Measurements from ENCODE around the gene CNOT1. TPM values are rescaled to one million over a fixed set of nuclear protein-coding genes. Genes with fewer than 3 reads are reported as not detected.
"Not testable (repeated sequence)": the region's sequence is repeated elsewhere in the genome, so short reads cannot be mapped to it uniquely, and the experiment has no call there.

CNOT1 gene
- total RNA-seq (2014; rRNA removed; shearing (Covaris generic)), result 59.3 and 63.9 TPM in 2 replicates

DNA sequence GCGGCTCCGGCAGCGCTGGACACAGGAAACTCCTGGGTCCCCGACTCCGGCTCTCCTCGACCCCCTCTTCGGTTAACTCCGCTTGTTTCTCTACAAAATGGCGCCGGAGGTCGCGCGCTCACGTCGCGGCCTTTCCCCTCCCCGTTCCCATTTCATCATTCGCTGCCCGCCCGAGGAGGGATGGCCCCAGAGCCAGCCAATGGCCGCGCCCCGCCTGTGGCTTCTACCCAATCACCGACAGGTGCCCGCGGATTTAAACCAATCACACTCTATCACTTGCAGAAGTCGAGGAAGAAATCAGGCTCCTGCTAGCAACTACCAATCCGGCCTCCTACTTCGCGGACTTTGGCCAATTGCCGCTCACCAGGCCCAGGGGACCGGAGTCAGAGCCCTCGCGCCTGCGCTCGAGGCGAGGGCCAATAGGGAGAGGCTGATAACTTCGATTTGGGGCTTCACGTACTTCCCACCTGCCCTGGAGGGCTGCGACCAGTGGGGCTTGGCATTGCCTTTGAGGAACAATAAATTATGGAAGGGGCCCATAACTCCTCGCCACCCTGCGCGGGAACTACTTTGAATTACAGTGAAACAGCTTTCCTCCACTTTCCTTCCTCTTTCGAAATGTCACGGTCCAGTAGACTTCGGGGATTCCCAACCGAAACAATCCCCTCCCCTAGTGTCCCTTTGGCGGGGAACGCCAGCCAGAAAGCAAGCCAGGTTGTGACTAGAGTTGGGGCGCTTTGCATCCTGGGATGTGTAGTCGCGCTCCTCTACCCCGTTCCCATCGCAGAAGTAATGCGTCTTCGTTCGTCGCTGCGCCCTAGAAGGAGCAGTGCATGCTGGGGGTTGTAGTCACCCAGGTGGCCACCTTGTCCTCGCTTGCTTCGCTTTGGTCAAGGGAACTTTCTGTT is at the start of gene CNOT1:
CNOT1 (minus strand) TSS at position 94 of the 908 bp plus-strand sequence. CDS start 30,489 bp downstream, outside the sequence.
- peak; percentile 97 for DNase-seq (ENCODE audit: low read depth)

DNA sequence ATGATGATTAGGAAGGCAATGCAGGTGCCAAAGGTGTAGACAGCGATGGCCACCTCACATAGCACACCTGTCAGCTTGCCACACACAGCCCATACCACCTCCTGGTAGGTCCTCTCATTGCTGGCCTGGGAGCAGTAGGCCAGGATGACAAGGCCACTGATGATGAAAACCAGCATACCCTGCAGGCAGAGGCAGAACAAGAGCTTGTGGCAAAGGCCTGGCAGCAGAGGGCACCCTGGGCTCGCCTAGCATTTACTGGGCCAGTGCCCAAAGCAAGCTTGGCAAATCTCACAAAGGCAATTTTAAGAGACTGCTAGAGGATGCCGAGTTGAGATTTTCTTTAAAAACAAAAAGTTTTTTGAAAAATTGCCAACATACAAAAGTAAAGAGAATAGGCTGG is 49.1 kb upstream of the CNOT1 start:
- DNase-seq (ENCODE audit: low read depth), result no peak

DNA sequence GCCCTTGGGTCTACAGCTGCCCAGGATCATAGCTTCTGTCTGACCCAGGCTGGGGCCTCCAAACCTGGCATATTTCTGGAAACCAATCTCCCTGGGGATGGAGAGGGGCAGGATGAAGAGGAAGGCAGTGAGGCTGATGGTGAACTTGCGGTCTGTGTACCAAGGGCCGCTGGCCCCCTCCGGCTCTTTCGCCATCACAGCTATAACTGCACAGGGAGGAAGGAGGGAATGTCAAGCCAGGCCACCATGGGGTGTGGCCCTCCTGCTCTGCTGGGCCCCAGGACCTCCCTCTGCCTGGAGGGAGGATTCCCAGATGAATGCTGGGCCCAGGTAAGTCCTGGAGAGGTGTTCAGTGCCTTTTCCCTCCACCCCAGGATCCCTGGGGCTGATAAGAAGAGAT is 48.6 kb upstream of the CNOT1 start:
- no peak for DNase-seq (ENCODE audit: low read depth)

DNA sequence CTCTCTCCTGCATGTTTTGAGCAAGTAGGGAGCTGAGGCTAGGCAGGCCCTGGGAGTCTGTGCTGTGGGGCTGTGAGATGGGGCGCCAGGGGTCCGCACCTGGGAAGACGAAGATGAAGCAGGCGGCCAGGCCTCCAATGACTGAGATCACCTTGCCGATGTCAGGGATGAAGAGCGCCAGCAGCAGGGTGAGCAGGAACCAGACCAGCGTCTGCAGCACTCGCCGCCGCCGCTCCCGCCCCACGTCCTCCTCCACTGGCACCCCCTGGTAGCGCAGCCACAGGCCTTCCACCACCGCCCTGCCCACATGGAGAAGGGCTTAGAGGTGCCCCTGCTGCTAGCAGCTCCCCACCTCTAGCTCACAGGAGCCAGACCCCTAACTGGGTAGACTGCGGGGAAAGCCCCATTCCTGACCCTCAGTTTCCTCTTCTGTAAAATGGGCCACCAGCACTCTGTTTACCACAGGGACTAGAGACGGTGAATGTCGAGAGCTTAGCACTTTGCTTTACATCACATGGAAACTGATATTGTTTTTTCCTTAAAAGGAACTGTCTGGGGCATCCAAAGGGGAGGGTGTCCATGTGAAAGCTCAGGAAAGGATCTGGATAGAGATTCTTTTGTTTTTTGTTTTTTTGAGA is 41.4 kb upstream of the CNOT1 start:
- DNase-seq (ENCODE audit: low read depth), result no peak

DNA sequence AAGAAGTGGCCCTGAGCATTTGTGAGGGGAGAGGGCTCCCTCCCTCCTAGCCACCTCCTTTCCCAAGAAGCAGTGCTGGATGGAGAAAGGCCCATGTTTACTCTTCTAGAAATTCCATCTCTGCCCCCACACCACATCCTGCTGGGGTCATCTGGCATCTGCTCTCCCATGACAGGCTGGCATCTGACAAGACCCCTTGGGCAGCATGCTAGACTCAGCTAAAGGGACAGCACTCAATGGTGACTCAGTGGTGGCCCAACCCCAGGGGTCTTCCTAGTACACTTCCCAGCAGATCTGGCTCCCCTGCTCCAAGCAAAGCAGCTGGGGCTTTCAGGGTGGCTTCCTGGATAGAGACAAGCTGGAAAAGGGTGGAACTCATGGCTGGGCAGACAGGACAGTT is 40.6 kb upstream of the CNOT1 start:
- DNase-seq (ENCODE audit: low read depth), result no peak

DNA sequence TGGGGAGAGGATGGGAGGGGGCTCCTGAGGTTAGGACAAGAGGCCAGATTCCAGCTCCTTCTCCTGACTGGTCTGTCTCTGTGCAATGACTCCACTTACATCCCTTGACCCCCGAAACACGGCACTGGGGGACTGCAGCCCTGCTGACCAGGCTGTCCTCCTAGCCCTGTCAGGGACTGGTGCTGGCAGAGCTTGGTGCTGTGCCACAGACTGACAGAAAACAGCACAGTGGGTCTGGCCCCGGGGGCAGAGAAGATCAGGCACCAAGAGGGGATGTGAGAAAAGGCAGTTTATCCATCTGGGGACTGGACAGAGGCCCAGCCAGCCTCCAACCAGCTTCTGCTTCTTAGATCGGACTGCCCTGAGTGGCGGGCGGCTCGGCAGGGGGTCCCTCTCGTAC is 35.6 kb upstream of the CNOT1 start:
- no peak for DNase-seq (ENCODE audit: low read depth)

DNA sequence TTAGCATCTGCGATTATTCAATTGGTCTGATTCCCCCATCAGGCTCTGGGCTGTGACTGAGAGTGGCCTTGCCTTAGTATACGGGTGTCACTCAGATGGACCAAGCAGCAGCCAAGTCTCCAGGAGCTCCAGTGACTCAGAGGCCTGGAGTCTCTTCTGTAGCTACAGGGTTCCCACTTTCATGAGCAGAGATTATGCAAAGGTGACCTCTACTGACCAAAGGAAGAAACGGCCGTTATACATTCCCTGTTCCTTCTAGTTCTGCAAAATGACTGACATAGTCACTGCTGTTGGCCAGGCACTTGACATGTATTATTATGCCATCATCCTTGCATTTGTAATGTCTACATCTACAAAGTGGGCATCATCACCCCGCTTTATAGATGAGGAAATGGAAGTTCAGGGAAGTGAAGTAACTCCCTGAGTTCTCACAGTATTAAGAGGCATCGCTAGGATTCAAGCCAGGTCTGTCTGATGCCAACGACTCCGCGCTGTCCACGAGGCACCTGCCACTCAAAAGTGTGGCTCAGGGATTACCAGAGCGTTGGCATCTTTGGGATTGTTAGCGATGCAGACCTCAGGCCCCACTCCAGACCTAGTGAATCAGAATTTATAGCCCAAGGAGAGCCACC is 31.7 kb upstream of the CNOT1 start:
- DNase-seq (ENCODE audit: low read depth), result peak; percentile 75

DNA sequence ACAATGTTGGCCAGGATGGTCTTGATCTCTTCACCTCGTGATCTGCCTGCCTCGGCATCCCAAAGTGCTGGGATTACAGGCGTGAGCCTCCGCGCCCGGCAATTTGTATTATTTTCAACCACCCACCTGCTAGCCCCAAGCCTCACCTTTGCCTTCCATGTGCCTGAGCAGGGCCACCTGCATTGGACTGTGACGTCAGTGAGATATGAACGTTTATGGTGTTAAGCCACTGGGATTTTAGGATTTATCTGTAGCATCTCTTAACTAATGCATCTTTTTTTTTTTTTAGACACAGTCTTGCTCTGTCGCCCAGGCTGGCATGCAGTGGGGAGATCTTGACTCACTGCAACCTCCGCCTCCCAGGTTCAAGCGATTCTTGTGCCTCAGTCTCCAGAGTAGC is 30.3 kb upstream of the CNOT1 start:
- not testable (repeated sequence) for DNase-seq (ENCODE audit: low read depth)

DNA sequence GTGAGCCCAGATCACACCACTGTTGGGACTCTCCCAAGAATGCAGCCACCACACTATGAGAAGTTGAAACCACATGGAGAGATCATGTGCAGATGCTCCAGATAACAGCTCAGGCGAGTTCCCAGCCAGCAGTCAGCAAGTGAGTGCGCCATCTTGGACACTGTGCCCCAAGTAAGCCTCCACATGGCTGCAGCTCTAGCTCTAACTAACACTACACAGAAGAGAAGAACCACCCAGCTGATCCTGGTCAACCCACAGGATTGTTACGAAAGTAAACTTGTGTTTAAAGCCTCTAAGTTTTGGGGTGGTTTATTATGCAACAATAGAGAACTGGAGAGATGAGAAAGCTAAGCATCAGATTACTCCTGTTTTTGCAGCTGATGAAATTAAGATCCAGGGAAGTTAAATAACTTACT is 29.2 kb upstream of the CNOT1 start:
- DNase-seq (ENCODE audit: low read depth), result no peak

DNA sequence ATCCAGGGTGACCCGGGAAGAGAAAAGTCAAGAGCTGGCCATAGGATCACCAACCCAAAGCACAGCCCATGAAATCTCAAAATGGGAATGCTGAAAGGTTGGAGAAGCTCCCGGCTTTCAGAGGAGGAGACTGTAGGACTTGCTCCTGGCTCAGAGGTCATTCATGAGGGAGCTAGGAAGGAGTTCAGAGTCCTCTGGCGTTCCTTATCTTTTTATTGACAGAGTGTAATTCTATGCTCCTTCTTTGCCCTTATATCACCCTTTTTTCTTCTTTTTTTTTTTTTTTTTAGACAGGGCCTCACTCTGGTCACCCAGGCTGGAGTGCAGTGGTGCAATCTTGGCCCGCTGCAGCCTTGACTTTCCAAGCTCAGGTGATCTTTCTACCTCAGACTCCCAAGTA is 27.3 kb upstream of the CNOT1 start:
- no peak for DNase-seq (ENCODE audit: low read depth)

DNA sequence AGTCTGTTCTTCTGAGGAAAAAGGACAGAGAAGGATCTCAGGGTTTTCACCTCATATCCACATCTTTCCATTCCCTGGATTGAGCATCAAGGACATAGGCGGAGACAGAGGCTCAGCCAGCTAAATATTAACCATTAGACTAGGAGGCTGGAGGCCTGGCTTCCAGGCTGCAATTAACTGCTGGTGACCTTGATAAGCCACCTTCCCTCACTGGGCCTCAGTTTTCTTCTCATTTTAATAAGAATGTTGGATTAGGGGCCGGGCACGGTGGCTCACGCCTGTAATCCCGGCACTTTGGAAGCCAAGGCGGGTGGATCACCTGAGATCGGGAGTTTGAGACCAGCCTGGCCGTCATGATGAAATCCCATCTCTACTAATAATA is 25.6 kb upstream of the CNOT1 start:
- DNase-seq (ENCODE audit: low read depth), result no peak

DNA sequence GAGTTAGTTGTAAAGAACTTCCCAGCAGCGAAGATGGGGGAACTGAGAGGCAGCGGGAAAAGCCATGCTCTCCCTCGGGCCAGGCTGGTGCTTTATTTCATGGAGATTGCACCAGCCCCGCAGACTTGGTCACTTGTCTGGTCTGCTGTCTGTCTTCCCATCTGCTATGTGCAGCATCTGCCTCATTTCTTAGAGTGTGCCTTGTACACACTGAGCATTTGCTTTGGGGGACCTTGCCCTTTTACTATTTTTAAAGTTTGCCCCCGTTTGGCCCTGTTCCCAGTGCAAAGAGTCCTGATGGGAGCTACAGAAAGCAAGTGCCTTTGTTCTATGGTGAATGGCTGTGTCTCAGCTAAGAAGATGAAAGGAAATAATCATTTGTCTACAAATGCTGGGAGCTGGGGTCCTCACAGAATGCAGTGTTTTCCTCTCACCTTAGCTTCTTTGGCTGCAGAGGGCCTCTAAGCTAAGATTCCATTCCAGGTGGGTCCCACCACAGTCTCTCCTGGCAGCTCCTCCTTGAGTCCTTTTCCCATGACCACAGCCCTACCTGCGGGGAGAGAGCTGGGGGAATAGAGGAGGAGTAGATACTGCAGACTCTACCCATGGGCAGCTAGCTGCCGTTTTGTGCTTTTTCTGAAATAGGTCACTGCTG is 25.1 kb upstream of the CNOT1 start:
- DNase-seq (ENCODE audit: low read depth), result no peak

DNA sequence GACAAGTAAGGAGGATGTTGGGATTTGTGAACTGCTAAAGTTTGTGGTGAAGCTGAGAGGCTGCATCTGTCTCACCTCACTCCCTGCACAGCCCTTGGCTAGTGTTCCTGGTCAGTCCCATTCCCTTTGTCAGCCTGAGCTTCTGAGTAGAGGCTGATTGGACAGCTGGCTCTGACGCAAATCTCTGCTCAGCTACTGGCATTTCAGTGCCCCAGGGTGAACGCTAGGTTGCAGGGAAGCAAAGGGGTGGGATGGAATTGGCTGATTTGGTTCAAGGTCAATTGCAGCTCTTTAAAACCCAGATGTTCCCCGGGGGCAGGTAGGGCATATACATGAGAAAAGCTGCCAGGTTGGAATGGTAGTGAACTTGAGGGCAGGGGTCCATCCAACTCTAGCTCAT is 23.1 kb upstream of the CNOT1 start:
- no peak for DNase-seq (ENCODE audit: low read depth)

DNA sequence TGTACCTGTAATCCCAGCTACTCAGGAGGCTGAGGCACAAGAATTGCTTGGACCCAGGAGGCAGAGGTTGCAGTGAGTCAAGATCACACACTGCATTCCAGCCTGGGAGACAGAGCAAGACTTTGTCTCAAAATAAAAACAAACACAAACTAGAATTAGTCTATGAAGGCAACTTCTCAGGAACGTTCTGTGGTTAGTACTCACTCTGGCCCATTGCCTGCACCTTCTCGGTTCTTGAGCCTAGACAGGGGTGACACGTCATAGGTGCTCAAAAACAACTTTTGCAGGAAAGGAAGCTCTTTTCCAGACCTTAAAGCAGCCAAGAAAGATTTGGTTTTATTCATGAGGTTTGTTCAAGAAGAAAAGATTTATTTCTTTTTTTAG is 22.3 kb upstream of the CNOT1 start:
- DNase-seq (ENCODE audit: low read depth), result no peak

DNA sequence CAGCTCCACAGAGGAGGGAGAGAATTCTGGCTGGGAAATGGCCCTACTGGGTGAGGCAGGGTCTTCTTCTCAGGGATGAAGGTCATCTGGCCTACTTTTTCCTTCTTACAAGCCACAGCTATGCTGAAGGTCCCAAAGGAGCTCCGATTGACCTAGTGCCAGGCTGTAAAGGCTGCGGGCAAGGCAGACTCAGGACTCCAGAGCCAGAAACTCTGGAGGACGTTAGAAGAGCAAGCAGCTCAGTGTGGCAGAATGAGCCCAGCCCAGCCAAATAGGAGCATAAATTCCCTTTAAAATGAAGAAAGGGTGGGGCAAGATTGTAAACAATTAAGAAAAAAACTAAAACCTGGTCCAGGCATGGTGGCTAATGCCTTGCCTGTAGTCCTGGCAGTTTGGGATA is 20.1 kb upstream of the CNOT1 start:
- no peak for DNase-seq (ENCODE audit: low read depth)

DNA sequence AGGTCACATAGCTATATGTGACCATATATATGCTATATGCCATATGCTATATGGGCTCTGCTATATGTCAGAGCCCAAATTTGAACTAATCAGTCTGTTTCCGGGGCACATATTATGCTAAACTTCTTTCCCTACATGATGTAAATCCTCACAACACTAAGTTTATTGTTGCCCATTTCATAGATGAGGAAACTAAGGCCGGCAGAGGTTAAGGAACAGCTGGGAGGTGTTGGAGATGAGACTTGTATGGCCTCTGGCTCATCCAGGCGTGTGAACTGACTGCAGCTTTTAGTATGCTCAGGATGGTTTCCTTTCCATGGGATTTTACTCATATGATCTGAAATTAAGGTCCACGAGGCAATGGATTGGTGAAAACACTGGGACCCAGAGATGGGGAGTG is 17.5 kb upstream of the CNOT1 start:
- no peak for DNase-seq (ENCODE audit: low read depth)

DNA sequence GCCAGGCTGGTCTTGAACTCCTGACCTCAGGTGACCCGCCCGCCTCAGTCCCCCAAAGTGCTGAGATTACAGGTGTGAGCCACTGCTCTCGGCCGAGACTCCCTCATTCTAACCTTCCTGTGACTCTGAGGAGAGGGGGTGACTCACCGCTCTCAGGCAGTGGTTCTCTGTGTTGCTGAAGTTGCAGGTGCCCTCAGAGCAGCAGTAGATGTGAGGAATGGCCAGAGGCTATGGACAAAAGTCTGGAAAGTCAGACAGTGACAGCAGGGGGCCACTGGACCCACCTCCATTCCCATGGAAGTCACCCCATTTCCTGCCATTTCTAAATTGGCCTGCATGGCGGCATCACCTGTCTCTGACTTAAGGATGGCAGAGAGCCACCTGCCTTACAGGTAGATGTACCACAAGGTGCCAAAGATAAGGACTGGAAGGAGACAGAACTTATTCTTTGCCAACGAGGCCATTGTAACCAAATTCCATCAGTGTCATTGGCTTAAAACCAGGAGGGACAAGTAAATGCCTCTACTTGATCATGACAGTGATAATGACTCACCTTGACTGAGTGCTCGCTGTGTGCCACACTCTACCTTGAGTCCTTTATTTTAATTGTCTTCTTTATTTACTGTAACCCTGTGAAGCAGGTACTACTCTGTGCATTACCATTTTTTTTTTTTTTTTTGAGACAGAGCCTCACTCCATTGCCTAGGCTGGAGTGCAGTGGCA is 15.3 kb upstream of the CNOT1 start:
- DNase-seq (ENCODE audit: low read depth), result no peak

DNA sequence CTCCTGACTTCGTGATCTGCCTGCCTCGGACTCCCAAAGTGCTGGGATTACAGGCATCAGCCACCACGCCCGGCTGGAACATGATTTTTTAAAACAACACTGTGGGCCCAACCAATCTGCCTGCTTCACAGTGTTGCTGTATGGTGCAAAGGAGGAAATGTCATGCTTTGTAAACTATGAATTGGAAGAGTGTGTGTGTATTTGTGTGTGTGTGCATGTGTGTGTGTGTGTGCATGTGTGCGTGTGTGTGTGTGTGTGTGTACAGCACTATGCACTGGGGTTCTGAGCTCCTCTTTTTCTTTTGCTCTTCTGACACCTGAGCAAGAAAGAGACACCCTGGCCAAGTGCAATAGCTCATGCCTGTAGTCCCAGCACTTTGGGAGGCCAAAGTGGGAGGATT is 14.5 kb upstream of the CNOT1 start:
- no peak for DNase-seq (ENCODE audit: low read depth)

DNA sequence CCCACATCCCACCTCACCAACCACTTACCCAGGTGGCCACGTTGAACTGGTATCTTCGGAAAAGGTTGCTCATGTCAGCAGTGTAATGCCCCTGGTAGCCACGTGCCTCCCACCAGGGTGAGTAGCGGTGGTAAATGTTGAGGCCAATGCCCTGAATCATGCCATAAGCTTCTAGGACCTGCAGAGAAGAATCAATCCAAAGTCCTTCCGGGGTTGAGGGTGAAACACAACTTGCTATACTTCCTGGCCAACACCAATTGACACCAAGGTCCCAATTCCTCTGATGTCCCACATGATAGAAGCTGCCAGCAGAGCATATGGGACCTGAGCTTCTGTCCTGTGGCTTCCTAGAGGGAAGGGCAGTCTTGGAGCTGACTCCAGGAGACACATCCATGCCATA is 11.3 kb upstream of the CNOT1 start:
- no peak for DNase-seq (ENCODE audit: low read depth)

DNA sequence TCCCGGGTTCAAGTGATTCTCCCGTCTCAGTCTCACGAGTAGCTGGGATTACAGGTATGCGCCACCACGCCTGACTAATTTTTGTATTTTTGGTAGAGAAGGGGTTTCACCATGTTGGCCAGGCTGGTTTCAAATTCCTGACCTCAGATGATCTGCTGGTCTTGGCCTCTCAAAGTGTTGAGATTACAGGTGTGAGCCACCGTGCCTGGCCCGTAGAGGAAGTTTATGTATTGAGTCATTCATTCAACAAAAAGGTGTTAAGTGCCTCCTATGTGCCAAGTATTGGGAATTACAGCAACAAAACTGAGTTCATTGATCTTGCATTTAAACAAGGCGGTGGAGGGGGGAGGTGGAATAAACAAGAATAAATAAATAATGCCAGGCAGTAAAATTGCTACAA is 10.2 kb upstream of the CNOT1 start:
- DNase-seq (ENCODE audit: low read depth), result no peak

DNA sequence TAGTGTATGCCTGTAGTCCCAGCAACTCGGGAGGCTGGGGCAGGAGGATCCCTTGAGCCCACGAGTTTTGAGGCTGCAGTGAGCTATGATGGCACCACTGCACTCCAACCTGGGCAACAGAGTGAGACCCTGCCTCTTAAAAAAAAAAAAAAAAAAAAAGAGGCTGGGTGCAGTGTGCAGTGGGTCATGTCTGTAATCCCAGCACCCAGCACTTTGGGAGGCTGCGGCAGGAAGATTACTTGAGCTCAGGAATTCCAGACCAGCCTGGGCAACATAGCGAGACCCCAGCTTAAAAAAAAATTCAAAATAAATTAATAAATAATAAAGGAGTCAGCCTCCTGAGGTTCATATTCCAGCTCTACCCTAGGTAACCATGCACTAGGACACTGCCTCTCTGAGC is 9.6 kb upstream of the CNOT1 start:
- DNase-seq (ENCODE audit: low read depth), result no peak

All from Daoy (cell line).